HCEC 1CT (cell line): ENCODE measurements around the gene FAAP20.

Experiments
- DNase-seq: peaks from one replicate; pipeline ENCODE4 v3.0.0-alpha.2; 2017

FAAP20 gene, protein sequence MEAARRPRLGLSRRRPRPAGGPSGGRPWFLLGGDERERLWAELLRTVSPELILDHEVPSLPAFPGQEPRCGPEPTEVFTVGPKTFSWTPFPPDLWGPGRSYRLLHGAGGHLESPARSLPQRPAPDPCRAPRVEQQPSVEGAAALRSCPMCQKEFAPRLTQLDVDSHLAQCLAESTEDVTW

DNA sequence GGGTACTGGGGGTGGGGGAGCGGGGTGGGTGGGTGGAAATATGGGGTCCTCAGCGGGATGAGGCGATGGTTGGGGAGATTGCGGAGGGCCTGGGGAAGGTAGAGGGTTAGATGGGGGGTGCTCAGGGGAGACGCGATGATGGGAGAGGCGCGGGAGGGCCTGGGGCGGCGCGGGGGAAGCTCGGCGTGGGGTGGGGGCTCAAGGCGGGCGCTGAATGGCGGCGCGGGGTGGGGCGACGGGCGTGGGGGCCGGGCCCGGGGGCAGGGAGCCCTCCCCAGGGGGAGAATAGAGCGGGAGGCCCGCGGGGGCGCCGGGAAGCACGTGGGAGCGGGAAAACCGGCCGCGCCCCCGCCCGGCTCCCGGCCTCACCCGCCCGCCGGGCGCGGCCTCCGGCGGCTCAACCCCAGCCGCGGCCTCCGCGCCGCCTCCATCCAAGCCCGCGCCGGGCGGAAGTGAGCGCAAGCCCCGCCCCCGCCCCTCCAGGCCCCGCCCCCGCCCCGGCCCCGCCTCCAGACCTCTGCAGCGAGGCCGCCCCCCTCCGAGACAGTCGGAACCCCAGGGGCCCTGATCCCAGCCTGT, at the start of gene FAAP20:
TSS of gene FAAP20 (minus strand) at position 454 of the 579 bp plus-strand sequence. CDS start at position 431, 23 bp downstream.
- peak; percentile 66 for DNase-seq

DNA sequence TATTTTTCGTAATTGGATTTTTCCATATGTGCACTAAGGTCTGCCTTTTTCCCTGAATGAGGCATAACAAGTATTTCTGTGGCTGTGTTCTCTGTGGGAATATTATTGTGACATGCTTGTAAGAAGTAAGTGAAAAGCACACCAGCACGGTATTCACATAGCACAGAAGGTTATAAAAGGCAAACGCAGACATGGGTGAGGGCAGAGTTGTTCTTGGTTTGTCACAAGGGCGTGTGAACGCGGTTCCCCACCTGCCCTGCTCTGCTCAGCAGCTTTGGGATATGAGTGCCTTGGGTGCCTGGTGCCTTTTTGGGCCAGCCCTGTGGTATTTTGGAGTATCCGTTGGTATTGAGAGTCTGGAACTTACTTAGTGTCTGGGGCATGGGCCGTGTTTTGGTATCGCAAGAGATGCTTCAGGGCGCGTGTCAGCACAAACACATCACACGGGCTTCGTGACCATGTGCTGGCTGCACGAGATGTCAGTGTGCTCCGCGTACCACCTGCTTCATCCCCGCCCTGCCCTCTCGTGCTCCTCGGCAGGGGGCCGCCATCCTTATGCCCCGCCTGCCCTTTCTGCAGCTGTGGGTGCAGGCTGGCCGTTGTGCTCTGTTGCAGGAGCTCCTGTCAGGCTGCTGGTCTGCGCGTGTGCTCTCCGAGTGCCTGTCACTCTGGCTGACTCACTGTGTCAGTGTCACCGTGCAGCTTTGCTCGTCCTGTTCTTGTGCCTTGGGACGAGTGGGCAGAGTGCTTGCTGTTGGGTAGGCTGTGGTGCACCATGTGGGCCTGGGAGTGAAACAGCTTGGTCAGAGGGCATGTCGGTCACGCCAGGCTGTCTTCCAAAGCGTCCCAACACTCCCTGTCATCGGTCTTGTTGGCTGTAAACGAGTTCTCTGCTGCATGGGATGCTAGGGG, 48.5 kb upstream of the FAAP20 start:
- no peak for DNase-seq

DNA sequence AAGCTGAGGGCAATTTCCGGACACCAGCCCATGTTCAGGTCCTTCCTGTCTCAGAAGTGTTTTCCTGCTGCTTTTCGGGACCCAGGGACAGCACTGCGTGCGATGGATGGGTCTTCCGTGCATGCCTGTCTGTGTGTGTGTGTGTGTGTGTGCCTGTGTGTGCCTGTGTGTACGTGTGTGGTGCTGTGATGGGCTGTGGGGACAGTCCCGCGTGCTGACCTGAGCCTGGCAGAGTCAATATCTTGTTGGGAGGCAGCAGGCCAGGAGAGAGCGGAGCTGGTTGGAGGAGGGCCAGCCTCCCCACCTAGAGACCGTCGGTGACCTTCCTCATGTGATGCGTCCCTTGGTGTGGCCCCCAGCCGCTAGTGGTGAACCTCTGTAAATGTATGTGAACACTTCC, 47.2 kb upstream of the FAAP20 start:
- DNase-seq, result no peak

GRCh38 chr1:2240270-2241156, 45.9 kb upstream of the FAAP20 start:
- no peak for DNase-seq

DNA sequence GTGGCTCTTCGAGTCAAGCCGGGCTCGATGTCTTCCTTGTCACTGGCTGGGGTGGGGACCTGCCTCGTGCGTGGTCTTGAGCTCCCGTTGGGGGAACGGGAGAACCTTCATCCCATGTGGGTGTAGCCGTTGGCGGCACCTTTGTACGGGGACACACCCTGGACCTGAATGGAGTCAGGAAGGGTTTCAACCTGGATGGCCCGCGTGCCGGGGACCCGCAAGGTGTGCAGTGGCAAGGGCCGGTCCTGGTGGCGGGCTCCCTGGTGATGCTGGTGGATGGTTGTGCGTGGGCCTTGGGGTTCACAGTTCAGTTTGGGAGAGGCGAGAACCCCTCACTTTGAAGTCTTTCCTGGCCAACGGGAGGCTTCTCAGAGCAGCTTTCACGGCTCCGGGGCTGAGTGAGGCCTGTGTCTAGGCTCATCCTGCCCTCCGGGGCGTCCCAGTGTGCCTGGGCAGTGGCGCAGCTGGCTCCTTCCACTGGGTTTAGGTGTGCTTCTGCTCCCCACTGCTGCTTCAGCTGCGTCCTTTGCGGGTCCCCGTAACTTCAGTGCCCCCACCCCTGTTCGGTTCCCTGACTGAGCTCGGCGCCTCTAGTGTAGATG, 44.9 kb upstream of the FAAP20 start:
- no peak for DNase-seq

GRCh38 chr1:2239013-2239370, 44.4 kb upstream of the FAAP20 start:
- DNase-seq, result no peak

GRCh38 chr1:2238361-2239012, 43.9 kb upstream of the FAAP20 start:
- DNase-seq, result no peak

- DNase-seq, result no peak
Measured at GRCh38 chr1:2237773-2238172, 43.2 kb upstream of the FAAP20 start.

GRCh38 chr1:2236695-2237677, 42.4 kb upstream of the FAAP20 start:
- DNase-seq, result no peak

DNA sequence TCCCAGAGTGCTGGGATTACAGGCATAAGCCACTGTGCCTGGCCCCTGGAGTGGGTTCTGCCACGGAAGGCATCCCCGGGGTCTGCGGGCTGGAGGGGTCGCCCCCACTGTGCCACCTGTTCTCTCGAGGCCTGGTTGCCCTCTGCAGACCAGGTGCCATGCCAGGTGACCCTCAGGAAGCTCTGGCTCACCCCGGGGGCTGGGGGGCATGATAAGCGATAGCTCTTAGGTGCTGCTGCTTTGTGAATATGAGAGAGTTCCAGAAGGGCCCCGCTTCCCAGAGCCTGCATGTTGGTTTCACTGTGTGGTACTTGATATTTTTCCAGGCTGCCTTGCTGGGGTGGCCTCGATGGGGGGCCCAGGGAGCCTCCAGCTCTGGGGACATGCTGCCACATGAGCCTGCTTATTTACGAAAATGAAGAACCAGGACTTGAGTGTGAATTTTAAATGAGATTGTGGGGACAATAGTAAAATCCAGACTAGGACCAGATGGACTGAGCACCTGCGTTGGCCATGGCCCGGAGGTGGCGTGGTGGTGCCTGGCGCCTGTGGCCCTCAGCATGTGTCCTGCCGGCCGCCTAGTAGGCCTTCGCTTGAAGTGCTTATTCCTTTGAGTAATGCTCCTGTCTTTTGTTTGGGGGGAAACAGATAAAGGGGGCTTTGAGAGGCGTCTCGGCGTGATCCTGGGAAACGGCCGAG, 40.9 kb upstream of the FAAP20 start:
- no peak for DNase-seq

DNA sequence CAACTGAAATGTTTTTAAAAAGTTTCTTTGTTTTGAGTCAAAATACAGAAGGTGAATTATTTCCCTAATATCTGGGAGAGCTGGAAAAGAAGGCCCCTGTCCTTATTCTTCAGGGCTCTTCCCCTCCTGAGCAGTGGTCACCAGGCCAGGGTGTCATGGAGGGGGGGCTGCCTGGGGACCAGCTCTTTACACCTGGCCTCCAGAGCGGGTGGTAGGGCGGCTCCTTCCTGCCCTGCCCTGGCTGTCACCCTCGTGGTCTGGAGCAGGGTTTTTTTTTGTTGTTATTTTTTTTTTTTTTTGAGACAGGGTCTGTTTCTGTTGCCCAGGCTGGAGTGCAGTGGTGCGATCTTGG, 40.2 kb upstream of the FAAP20 start:
- no peak for DNase-seq

GRCh38 chr1:2233997-2234761, 39.6 kb upstream of the FAAP20 start:
- peak; percentile 96 for DNase-seq

DNA sequence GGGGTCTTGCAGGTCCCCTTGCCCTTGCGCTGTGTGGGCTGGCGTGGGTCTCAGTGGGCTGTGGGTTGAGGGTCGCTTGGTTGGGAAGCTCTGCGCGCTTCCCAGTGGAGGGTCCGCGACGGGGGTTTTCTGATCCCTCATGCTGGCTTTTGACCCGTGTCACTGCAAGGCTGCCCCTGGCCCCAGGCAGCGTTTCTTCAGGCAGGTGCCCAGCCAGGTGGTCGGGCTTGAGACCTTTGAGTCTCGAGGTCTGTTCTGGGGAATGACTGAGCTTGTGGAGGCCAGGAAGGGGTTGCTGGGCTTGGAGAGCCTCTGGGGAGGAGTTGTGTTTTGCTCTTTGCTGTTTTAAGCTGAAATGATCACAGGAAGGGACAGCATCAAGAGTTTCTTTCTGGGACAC, 38.9 kb upstream of the FAAP20 start:
- DNase-seq, result no peak

DNA sequence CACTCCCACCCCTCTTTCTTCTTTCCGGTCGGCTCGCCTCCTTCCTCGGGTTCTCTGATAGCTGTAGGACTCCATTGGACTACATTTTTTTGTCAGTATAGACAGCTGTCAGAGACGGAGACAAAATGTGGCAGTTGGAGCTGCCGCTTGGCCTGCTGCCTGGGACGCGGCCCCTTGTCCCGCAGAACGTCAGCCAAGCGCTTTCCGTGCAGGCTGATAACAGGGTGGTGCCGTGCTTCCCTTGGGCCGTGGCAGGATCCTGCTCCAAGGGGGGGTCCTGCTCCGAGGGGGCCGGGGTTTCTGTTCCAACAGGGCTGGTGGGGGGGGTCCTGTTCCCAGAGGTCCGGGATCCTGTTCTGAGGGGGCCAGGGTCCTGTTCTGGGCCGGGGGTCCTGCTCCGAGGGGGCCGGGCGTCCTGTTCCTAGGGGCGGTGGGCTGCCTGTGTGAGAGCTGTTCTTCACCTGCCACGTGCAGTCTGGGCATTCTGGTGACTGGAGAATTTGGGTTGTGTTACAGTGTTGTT, 38.4 kb upstream of the FAAP20 start:
- no peak for DNase-seq

DNA sequence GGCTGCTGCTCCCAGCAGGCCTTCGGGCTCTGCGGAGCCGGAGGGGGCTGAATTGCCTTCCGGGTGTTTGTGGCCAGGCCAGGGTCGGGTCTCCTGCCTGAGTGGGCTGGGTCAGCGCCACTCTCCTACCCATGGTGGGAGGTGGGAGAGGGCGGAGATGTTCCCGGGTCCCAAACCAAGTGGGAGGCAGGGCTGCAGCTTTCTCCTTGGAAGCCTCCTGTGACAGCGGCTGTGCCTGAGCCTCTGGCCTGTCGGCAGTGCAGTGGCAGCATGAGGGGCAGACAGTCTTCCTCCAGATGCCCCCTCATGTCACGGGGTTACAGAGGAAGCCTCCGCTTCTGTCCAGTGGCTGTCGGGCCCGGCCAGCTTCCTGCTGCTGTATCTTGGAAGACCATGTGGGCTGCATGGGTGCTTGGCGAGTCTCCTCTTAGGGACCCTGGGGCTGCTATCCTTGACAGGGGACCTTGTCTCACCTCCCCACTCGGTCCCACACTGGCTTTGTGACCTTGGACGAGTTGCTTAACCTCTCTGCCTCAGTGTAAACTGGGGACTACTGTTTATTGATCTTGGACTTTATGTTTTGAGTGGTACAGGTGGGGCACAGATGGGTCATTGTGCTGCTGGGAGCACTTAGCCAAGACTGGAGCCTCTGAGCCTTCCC, 37.8 kb upstream of the FAAP20 start:
- DNase-seq, result no peak

DNA sequence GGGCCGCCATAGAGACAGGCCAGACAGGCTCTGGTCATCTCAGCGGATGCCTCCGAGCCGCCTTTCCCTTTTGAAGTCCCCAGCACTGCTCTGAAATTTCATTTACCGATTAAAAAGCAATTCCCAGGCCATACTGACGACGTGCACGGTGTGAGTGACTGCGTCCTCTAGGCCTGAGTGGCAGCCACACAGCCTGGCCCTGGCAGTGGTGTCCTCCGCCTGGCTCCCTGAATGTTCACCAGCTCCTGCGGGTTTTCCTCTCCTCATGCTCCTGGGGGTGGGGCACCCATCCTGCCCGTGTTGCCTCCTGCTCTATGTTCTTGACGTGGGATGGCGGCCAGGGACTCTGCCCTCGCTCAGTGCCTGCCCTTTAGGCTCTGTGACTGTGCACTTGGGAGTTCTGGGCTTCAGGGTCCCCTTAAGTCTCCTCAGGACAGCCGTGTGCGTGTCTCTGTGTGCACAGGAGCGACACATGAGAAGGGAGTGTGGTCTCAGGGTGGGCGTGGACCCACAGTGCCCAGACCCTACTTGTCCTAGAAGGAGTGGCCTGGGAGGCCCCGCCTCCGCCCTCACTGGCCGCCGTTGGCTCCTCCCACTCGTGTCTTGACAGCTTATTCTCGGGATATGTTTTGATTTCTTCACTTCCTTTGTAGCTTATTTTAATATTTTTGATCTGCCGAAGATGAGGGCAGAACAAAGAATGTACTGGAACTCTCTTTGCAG, 37.1 kb upstream of the FAAP20 start:
- DNase-seq, result peak; percentile 79

DNA sequence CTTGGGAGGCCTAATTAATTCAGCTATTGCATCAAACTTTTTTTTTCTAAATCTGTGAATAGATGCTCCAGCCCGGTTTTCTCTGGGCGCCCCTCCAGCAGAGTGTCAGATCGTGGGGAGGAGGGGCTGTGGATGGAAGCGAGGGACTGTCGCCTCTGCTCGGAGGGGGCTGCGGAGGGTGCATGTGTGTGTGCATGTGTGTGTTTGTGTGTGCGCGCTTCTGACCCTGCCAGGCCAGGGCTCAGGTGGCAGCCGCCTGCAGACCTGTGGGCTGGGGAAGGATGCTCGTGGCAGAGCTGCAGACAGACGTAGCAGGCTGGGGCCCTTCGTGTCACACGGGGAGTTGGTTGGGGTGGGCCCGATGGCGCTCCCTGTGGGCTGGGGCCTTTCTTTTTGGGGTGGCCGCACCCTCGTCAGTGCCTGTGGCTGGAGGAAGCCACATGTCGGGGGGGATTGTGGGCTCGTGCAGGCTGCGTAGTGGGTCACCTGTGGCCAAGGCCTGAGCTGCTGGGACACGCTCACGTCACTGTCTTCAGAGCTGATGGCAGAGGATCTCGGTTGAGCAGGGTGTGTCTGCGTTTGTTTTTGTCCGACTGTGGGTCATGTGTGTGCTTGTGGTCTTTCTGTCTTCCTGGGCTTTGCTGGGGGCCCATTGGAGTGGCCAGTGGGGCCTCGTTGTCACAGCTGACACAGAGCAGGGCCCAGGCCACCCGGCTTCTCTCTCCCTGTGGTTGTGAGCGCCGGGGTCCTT, 36.4 kb upstream of the FAAP20 start:
- DNase-seq, result no peak
